Activated naive CD8-positive, alpha-beta T cell treated with anti-CD3 and anti-CD28 coated beads, Interleukin-2, amount 50 U/mL, for 16 hours (primary cell): ENCODE measurements around the gene PCSK6.
"Not testable (repeated sequence)": the region's sequence is repeated elsewhere in the genome, so short reads cannot be mapped to it uniquely, and the experiment has no call there.

Experiments
- DNase-seq: peaks from one replicate; pipeline ENCODE4 v3.0.0-alpha.2; 2020; ENCODE audit warnings: low read depth, low spot score

Gene PCSK6

DNA sequence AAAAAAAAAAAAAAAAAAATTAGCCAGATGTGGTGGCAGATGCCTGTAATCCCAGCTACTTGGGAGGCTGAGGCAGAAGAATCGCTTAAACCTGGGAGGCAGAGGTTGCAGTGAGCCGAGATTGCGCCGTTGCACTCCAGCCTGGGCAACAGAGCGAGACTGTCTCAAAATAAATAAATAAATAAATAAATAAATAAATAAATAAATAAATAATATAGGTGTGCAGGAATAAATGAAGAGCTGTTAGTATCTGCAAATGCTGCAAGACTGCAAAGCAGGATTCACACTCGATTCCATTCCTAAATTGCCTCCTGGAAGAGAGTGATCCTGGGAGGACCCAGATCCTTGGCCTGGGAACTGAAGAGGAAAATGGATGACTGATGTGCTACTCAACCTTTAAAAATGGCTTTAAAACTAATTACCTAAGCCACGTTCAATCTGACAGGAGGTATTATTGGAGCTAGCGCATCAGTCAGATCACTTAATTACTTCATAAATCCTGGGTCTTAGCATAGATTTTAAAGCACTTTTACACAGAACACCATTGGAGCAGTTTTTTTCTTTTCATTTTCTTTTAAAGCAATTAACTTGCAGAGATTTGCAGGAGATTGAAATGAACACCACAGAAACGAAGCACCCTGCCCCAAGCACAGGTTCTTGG lies 132.9 kb downstream of the PCSK6 start:
- not testable (repeated sequence) for DNase-seq

GRCh38 chr15:101355678-101356464 lies 133.6 kb downstream of the PCSK6 start:
- no peak for DNase-seq

DNA sequence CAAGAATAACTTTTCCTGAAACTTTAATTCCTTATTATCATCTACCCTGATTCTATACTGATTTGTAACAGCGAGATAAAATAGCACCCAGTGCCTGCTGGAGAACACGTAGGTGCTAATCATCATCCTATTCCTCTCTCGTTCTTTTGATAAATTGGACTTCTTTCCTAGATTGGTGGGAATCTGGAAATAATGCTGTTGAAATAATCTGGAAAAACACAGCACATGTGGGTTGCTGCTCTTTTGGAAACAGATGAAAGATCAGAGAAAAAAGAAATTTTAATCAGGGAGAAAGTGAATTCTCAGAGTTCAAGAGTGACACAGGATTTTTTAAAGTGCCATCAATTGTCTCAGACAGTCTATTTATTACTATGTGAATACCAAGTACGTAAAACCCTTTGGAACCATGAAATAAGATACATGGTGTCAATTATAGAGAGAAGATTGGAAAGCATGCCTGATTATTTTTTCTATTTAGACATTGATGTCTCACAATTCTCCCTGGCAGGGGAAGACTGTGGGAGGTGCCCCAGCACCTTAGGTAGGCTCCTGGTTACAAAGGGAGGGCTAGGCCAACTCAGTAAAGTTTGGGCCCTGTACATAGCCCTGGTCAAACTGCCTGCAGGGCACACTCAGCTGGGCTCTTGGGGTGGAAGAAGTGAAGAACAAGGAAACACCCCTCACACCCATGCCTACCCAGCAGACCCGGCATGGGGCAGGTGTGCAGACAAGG lies 134.4 kb downstream of the PCSK6 start:
- no peak for DNase-seq

DNA sequence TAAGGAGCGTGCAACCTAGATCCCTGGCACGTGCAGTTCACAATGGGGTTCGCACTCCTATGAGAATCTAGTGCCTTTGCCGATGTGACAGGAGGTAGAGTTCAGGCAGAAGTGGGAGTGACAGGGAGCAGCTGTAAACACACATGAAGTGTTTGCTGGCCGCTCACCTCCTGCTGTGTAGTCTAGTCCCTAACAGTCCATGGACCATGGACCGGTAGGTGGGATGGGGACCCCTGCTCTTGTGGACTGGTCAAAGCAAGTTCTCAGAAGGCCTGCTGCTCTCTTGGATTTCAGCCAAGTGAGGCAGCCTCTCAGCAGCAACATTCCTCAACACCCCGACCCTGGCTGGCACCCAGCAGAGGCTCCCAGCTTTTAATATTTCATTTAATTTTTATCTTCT lies 136.3 kb downstream of the PCSK6 start:
- no peak for DNase-seq

DNA sequence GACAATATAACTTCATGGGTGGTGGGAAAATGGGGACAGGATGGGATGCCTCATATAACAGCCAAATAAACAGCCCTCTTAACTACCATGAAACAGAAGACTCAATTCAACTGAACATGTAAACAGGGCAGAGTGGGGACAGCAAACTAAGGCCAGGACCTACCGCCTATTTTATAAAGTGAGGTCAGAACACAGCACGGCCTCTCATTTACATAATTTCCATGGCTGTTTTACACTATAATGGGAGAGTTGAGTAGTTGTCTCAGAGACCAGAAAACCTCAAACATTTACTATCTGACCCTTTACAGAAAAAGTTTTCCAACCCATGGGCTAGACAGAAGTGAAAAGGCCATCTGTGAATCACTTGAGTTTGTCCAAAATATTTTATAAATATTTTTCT lies 137.8 kb downstream of the PCSK6 start:
- DNase-seq = no peak

- DNase-seq = no peak
Measured at GRCh38 chr15:101349047-101349951, 140.2 kb downstream of the PCSK6 start.

GRCh38 chr15:101348643-101349042 lies 140.9 kb downstream of the PCSK6 start:
- no peak for DNase-seq

- no peak for DNase-seq
Measured at GRCh38 chr15:101348015-101348414, 141.5 kb downstream of the PCSK6 start.

DNA sequence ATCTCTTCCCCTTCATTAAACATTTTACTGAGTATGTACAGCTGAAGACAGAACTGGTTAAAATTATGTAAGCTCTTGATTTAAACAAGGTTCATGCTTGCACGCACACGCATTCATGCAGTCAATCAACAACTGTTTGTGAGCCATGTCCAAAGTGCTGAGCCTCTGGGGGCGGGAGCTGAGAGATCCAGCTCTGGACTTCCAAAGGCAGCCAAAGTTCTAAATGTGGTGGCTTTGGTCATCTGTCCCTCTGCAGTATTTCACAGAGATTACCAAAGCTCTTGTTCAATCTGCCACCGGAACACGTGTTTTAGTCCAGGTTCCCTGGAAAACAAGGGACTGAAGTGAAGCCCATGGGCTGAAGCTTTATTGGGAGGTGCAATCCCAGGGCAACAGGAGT lies 142.1 kb downstream of the PCSK6 start:
- no peak for DNase-seq

DNA sequence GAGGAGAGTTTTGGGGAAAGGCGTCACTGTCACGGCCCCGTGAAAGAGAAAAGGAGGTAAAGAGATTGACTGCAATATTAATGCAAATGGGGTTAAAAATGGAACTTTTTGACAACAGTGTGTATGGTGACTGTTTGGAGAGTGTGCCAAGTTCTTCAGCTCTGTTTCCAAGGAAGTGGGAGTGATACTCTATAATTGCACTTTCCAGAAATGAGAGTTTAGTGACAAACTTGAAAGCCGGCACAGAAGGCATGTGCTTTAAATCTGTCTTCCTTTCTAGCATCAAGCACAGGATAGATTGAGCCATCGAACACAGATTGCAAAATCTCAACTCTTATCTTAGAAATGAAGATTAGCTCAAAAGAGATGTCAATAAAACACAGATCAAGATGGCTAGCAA lies 142.6 kb downstream of the PCSK6 start:
- no peak for DNase-seq

GRCh38 chr15:101342056-101342455 lies 147.5 kb downstream of the PCSK6 start:
- DNase-seq = no peak

DNA sequence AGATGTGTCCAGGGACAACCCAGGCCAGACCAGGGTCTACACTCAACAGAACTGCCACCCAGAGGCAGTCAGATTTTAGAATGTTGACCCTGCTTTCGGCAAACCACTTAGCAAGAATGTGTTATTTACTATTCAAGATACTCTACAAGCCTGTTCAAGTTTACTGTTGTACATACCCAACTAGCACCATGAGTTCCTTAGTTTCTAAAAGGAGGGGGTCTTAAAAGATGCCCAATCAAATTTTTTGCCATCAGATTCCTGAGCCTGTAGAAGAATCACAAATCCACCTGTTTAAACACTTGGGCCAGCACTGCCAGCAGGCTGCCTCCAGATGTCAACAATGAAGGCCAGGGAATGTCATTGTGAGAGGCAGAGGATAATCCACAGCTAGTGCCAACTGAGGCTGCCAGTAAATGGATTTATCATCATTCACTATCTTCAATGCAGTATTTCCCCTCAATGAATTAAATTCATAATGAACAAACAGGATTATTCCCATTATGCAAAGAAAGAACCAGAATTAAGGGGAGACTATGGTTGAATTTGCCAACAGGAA lies 150.9 kb downstream of the PCSK6 start:
- DNase-seq = no peak

DNA sequence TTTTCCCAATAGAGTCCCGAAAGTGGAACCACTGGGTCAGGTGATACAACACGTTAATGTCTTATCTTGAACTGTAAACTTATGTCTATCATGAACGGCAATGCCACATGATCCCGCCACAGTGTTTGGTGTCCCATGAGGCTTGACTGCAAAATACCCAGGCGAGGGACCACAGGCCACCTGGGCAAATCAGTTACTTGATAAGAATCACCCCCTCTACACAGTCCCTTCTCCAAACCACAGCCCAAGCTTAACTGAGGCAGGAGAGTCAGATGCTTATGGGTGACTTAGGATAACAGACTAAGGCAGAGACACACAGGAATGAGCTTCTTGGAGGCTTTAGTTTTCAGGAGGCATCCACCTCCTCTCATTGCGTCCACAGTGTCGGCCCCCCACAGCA lies 151.5 kb downstream of the PCSK6 start:
- DNase-seq = no peak

GRCh38 chr15:101333907-101334789 lies 155.4 kb downstream of the PCSK6 start:
- DNase-seq = not testable (repeated sequence)

DNA sequence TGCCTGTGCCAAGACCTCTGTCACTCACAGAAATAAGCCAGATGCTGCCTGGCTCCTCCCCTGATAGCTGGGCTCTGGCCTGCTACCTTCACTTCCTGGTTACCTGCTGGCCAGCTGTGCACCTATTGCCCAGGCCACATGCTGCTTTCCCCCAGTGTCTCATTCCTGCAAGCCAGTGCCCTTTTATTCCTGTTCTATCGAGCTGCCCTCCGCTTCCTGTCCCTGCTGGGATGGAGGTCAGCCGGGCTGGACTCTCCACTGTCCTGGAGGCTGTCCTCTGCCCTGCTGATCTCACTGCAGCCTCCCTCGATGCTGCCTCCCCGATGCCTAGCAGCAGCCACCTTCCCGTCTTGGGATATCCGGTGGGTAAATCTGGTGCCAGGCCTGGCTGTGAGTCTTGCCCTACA lies 157.4 kb downstream of the PCSK6 start:
- DNase-seq = no peak

- DNase-seq = no peak
Measured at GRCh38 chr15:101329867-101330380, 159.6 kb downstream of the PCSK6 start.

DNA sequence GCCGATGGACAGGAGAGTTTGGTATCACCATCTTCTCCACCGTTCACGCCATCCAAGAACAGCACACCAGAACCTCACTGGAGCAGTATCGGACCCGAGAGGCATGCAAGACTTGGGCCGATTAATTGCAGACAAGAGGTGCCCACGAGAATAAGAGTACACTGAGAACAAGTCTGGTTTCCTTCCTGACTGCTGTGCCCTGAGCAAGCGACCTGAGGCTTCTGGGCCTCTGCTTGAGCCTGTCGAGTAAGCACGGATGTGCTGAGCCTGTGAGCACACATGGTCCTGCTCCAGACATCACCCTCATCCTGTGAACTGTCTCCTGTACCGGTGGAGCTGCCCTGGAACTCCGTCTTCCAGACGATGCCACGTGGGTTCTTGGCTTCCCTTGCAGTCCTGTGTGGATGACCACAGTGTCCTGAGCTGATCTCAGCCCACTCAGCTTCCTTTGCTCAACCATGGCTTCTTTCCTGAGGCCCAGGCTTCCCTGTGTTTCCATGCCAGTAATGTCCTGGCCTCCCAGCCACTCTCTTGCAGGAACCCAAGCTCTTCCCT lies 160.1 kb downstream of the PCSK6 start:
- no peak for DNase-seq

DNA sequence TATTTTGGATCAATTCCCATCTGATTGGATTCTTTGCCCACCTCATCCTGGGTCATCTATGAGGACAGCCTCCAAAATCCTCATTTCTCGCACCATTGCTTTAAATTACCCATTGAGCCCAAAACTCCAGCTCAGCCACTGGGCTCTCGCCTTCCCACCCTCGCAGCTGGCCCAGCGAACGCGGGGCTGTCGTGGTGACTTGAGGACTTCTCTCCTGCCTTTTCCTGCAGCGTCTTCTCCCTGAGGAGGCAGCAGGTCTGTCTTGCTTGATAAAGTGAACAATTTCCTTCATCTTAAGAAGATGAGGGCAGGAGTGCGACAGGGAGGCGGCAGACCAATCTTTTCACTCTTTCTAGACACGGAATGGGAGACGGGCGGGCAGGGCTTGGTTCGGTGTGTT lies 161.5 kb downstream of the PCSK6 start:
- DNase-seq = no peak

DNA sequence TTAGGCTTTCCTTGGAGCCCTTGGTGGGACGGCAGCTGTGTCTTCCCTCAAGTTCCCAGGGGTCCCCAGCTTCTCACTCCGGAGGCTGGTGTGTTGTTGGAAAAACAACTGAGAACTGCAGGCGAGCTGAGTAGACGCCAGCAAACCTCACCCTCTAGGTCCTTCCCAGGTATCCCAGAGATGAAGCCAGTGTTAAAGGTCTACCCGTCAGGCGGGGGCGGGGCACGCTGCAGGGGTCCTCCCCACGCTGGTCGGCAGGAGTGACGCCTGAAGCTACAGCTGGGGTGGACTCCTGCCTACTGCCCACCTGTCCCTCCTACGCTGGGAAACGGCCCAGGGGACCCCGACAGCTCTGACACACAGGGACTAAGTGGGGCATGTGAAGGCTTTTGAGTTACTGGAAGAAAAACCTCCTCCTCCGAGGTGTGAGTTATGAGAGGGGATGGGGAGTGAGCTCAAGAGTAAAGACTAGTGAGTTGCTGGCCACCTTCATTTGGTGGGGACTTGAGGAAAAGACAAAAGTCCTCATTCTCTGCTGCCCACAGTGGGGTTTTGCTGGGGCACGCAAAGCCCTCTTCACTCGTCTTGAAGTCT lies 162.3 kb downstream of the PCSK6 start:
- no peak for DNase-seq
